Heart right ventricle (tissue), 16 donors: Measurements from ENCODE around the gene KCMF1. TPM values are rescaled to one million over a fixed set of nuclear protein-coding genes. Genes with fewer than 3 reads are reported as not detected.

Experiments used
- ATAC-seq, 8 donors: fragments of 200-7000 bp; cut with Tn5 transposase; one replicate each; pipeline ENCODE4 v1.9.1; 2020; ENCODE audit warnings: mild to moderate bottlenecking in 8 of 8, moderate library complexity in 8 of 8, moderate number of reproducible peaks in 1 of 8
- DNase-seq, 2 donors: peaks; one replicate each; pipeline ENCODE4 v3.0.0-alpha.2; 2020
- H3K27ac ChIP-seq, 10 donors: fragments of 200-600 bp; sonication (generic) in 2 of 10; one replicate each; pipeline versions ENCODE4 v1.5.0 to v1.8.0; 2020 to 2022; ENCODE audit warnings: mild to moderate bottlenecking in 3 of 10
- H3K27me3 ChIP-seq, 7 donors: fragments of 200-600 bp; one replicate each; pipeline ENCODE4 v1.8.0; 2021 to 2022; ENCODE audit warnings: mild to moderate bottlenecking in 2 of 7
- H3K36me3 ChIP-seq, 9 donors: fragments of 200-600 bp; sonication (generic) in 1 of 9; one replicate each; pipeline versions ENCODE4 v1.5.0 to v1.8.0; 2020 to 2022; ENCODE audit warnings: mild to moderate bottlenecking in 2 of 9
- H3K4me1 ChIP-seq, 9 donors: fragments of 200-600 bp; sonication (generic) in 1 of 9; one replicate each; pipeline versions ENCODE4 v1.5.0 to v1.8.0; 2020 to 2022; ENCODE audit warnings: mild to moderate bottlenecking in 4 of 9
- H3K4me3 ChIP-seq, 10 donors: fragments of 200-600 bp; sonication (generic) in 2 of 10; one replicate each; pipeline versions ENCODE4 v1.5.0 to v1.8.0; 2020 to 2022; ENCODE audit warnings: mild to moderate bottlenecking in 7 of 10, moderate library complexity in 2 of 10
- H3K9me3 ChIP-seq, 11 donors: fragments of 200-600 bp in 10 of 11; sonication (generic) in 2 of 11; one replicate each; pipeline versions ENCODE4 v1.5.0 to v1.8.0; 2013 to 2022; ENCODE audit warnings: mild to moderate bottlenecking in 2 of 11, control low read depth in 1 of 11, moderate library complexity in 1 of 11
- WGBS, 2 donors: extraction: QIAGEN DNeasy Blood & Tissue Kit; methylation state at CpG; one replicate each; pipeline ENCODE4 v1.1.7; 2013; ENCODE audit warnings: inconsistent platforms in 1 of 2; 5-methylcytosine and 5-hydroxymethylcytosine counted together
- intact Hi-C, 10 donors: fragments of 100-400 bp; cut with DNase I; formaldehyde crosslinking; loops; one replicate each; pipeline versions ENCODE4 v1.11.1 to v1.14.2; 2022
- polyA plus RNA-seq, 2 donors: library from polyadenylated mRNA; stranded (reverse); fragments of 200-250 nt; gene quantifications; one replicate each; pipeline ENCODE4 v1.2.3, GENCODE V29; 2013
- total RNA-seq, 10 donors: library from RNA; stranded (reverse); fragmentation: NEBNext Ultra II Directional in 3 of 10; extraction: Animal tissue kit (Norgen Biotek cat#: 25700) in 3 of 10; gene quantifications; one replicate each; pipeline versions ENCODE4 v1.2.1 to v1.2.4, GENCODE V29; 2021 to 2023
- TF ChIP-seq, protein P1 (sequence below), 9 donors: fragments of 200-600 bp; sonication (generic) in 2 of 9; IDR thresholded peaks; one replicate each; pipeline versions ENCODE4 v1.5.0 to v1.8.0; 2021 to 2022; ENCODE audit warnings: antibody characterized with exemption in 9 of 9, mild to moderate bottlenecking in 5 of 9, moderate library complexity in 1 of 9
- donor health status: Arrhythmogenic right ventricular cardiomyopathy.
- donor health status: ischemic (EF 13 %, LVEDD 7.1; RV severe dilation, severe dysfunction).
- donor health status: healthy with polysubstance abuse.
- donor health status: DM: no; HTN: yes; CAD: no.
- donor health status: DM: no; HTN: no; CAD: no.
- donor health status: ischemic (EF 25% LVEDD 6.9; RV normal size, moderate dysfunction).
- donor health status: ischemic (EF 25% LVEDD 5.7; RV mildly dilated, moderate dysfunction).
- donor health status: healthy.
- donor health status: DM: yes; HTN: yes; CAD: no.
- donor health status: Ischemic cardiomyopathy.
- donor health status: ischemic (EF 35%, LVEDD 5.7; RV mildly dilated, moderate dysfunction).
- donor health status: nonischemic (EF 11% LVEDD 7.7; RV severe dilation, severe dysfunction).
- donor health status: DM: yes; HTN: yes; CAD: no.
- donor health status: PGD.
- donor health status: ischemic (EF 29% LVEDD 5.4; RV normal size, mild dysfunction).
- donor health status: nonischemic (EF 23%, LVEDD 6.1; RV moderate dilation, normal function).

The KCMF1 gene
- total and polyA plus RNA-seq, 12 donors = 6.9 to 89.5 (median 79.8) TPM

DNA sequence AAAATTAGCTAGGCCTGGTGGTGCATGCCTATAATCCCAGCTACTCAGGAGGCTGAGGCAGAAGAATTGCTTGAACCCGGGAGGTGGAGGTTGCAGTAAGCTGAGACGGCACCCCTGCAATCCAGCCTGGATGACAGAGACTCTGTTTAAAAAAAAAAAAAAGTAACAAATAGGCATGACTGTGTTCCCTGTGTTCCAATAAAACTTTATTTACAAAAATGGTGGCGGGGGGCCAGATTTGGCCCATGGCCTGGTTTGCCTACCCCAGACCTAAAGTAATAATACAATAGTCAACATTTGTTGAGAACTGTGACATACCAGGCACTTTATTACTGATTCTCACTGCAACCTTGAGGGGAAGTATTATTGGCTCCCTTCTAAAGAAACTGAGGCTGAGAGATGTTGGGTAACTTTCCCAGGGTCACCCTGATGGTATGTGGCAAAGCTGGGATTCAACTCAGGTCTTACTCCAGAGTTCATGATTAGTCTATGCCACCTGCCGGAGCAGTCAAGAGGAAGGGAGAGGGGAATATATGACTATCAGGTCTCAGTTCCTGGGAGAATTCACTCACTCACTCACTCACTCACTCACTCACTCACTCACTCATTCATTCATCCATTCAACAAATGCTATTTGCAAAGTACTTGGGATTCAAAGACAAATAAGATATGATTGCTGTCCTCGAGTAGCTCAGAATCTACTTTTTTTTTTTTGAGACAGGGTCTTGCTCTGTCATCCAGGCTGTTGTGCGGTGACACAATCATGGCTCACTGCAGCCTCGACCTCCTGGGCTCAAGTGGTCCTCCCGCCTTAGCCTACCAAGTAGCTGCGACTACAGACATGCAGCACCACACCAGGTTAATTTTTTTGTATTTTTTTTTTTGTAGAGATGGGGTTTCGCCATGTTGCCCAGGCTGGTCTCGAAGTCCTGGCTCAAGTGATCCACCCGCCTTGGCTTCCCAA, 14.3 kb upstream of the KCMF1 start:
- DNase-seq (no peak), ATAC-seq (no peak)
- 95% methylated on average over 12 of the region's 12 CpGs for WGBS, 2 donors
- H3K36me3 ChIP-seq = peaks cover 0 to 3% (median 0%) of the 10 kb centered on the region in 9 donors
- intact Hi-C loops = no loop called here
- no peak overlapping the region for H3K27ac ChIP-seq
- no peaks in the 10 kb centered on the region for H3K27me3 ChIP-seq
- peaks cover 0 to 13% (median 4%) of the 10 kb centered on the region in 9 donors for H3K4me1 ChIP-seq
- H3K9me3 ChIP-seq = no peaks in the 10 kb centered on the region
- TF ChIP-seq, protein P1, sequence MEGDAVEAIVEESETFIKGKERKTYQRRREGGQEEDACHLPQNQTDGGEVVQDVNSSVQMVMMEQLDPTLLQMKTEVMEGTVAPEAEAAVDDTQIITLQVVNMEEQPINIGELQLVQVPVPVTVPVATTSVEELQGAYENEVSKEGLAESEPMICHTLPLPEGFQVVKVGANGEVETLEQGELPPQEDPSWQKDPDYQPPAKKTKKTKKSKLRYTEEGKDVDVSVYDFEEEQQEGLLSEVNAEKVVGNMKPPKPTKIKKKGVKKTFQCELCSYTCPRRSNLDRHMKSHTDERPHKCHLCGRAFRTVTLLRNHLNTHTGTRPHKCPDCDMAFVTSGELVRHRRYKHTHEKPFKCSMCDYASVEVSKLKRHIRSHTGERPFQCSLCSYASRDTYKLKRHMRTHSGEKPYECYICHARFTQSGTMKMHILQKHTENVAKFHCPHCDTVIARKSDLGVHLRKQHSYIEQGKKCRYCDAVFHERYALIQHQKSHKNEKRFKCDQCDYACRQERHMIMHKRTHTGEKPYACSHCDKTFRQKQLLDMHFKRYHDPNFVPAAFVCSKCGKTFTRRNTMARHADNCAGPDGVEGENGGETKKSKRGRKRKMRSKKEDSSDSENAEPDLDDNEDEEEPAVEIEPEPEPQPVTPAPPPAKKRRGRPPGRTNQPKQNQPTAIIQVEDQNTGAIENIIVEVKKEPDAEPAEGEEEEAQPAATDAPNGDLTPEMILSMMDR (IDR thresholded peaks at IDR 0.05) = no peak
- no peak overlapping the region for H3K4me3 ChIP-seq

DNA sequence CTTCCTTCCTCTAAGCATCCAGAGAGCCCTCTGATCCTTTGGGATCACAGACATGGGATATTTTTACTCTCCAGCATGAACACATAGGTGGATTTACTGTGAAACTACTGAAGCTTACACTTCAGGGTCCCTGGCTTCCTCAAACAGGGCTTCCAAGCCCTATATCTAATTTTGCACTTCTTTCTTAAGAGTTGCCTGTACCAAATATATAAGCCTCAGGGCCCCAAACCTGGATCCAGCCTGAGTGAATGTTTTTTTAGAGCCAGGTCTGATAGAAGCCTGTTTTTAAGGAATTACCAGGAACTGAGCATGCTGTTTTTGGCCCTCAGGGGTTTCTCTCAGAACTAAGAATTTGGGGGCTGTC, 13.2 kb upstream of the KCMF1 start:
- no peaks in the 10 kb centered on the region for H3K9me3 ChIP-seq
- no peak overlapping the region for H3K27ac ChIP-seq
- peaks cover 0 to 10% (median 0%) of the 10 kb centered on the region in 9 donors for H3K36me3 ChIP-seq
- no peaks in the 10 kb centered on the region for H3K27me3 ChIP-seq
- no peak for ATAC-seq
- H3K4me1 ChIP-seq = peaks cover 0 to 13% (median 4%) of the 10 kb centered on the region in 9 donors
- DNase-seq = no peak
- intact Hi-C loops = no loop called here
- TF ChIP-seq, protein P1 (IDR thresholded peaks at IDR 0.05) = no peak
- no peak overlapping the region for H3K4me3 ChIP-seq

DNA sequence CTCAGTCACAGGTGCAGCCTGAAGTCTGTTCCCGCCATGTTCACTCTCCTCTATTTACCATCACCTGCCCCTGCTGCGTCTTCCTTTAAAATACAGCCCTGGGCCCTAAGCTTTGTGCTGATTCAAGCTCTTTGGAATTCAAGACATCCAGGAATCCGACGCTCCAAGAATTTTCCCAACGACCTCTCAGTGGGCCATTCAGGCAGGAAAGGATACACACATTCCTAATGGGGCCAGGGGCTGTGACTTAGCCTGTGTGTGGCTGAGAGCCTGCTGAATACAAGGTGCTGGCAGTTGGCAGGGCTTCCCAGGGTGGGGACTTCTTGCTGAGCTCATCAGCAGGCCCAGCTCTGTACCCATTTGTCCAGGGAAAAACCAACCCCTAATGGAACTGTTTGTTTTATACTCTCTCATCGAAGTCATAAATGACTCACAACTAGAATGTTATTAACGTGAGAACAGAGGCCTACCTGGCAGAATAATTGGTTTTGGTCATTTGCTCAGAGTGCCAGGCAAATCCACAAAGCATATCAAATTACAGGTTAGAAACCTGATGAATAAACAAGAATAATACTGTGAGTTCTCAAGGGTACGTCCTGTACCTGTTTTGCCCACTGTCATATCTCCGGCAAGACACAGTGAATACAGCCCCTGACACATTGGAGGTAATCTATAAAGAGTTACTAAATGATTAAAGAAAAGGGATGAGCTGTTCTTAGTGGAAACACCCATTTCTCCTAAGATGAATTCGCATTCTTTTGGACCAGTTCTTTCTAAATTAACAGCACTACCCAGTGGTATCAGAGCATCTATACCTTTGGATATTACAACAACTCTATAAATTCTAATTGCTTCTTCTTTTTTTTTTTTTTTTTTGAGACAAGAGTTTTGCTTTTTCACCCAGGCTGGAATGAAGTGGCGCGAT, 12.6 kb upstream of the KCMF1 start:
- TF ChIP-seq, protein P1 (IDR thresholded peaks at IDR 0.05) = no peak
- H3K27ac ChIP-seq = no peak overlapping the region
- 53 to 59% methylated on average over 12 of the region's 12 CpGs for WGBS, 2 donors

DNA sequence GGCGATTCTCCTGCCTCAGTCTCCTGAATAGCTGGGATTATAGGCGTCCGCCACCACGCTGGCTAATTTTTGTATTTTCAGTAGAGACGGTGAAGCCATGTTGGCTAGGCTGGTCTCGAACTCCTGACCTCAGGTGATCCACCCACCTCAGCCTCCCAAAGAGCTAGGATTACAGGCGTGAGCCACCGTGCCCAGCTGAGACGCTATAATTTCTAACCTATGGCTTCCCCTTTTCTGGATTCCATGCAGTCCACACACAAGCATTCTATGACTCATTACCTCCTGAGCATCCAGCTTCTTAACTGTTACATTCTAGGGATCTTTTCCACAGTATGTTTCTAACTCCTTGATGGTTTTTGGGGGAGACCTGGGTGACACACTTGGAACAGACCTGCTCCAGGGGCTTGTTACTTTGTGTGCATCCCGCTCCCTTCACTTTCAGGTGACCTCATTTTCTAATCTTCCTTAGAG, 11.8 kb upstream of the KCMF1 start:
- Histone ChIP-seq H3K36me3 (peaks cover 0 to 12% (median 0%) of the 10 kb centered on the region in 9 donors), H3K9me3 (no peaks in the 10 kb centered on the region), H3K4me1 (peaks cover 0 to 24% (median 4%) of the 10 kb centered on the region in 9 donors), H3K27me3 (no peaks in the 10 kb centered on the region), H3K4me3 (no peak overlapping the region), H3K27ac (no peak overlapping the region)
- TF ChIP-seq, protein P1 (IDR thresholded peaks at IDR 0.05) = no peak
- DNase-seq = no peak
- no peak for ATAC-seq
- 72 to 84% methylated on average over 10 of the region's 10 CpGs for WGBS, 2 donors
- intact Hi-C loops = no loop called here

More for the DNA sequence above, 12.6 kb upstream of the KCMF1 start:
- intact Hi-C loops = no loop called here
- no peaks in the 10 kb centered on the region for H3K9me3 ChIP-seq
- peak in 5 of 8 donors; percentile 22 to 45 (median 35) for ATAC-seq
- H3K4me3 ChIP-seq = no peak overlapping the region
- H3K27me3 ChIP-seq = no peaks in the 10 kb centered on the region
- DNase-seq = no peak
- peaks cover 0 to 17% (median 4%) of the 10 kb centered on the region in 9 donors for H3K4me1 ChIP-seq
- H3K36me3 ChIP-seq = peaks cover 0 to 10% (median 0%) of the 10 kb centered on the region in 9 donors
